Measurements from ENCODE around the gene CHODL. TPM values are rescaled to one million over a fixed set of nuclear protein-coding genes. Genes with fewer than 3 reads are reported as not detected.

The CHODL gene
- total RNA-seq, 4 donors from 2014 or later = not detected

GRCh38 chr21:18269856-18270255 is 25.2 kb downstream of the CHODL start:
- in situ Hi-C loops (cut with MboI; ENCODE audit: low sequenced_read_pairs in 4 of 4) = no loop called here
- no peak for TF ChIP-seq CTCF (IDR thresholded peaks at IDR 0.05 in 4 of 5, conservative IDR thresholded peaks at IDR 0.05 in 1 of 5)
- no peak for TF ChIP-seq POLR2A (IDR thresholded peaks at IDR 0.05)
- no peak for ATAC-seq

GRCh38 chr21:18273400-18273799 is 28.8 kb downstream of the CHODL start:
- intact Hi-C loops (cut with DNase I; ENCODE audit: low total_unique reads) (no loop called here), in situ Hi-C loops (cut with MboI; ENCODE audit: low sequenced_read_pairs in 4 of 4) (no loop called here)
- no peak for ATAC-seq
- H3K9me3 ChIP-seq = no peaks in the 10 kb centered on the region
- no peaks in the 10 kb centered on the region for H3K4me1 ChIP-seq
- TF ChIP-seq POLR2A (IDR thresholded peaks at IDR 0.05) (no peak), CTCF (IDR thresholded peaks at IDR 0.05 in 4 of 5, conservative IDR thresholded peaks at IDR 0.05 in 1 of 5) (no peak)
- H3K4me3 ChIP-seq = no peak overlapping the region
- no peak for DNase-seq
- H3K27me3 ChIP-seq = no peaks in the 10 kb centered on the region
- no peak overlapping the region for H3K27ac ChIP-seq
- no peaks in the 10 kb centered on the region for H3K36me3 ChIP-seq

More at GRCh38 chr21:18269856-18270255, 25.2 kb downstream of the CHODL start:
- no peaks in the 10 kb centered on the region for H3K9me3 ChIP-seq
- intact Hi-C loops (cut with DNase I; ENCODE audit: low total_unique reads) = no loop called here
- DNase-seq = no peak
- no peak overlapping the region for H3K27ac ChIP-seq
- no peaks in the 10 kb centered on the region for H3K27me3 ChIP-seq
- no peaks in the 10 kb centered on the region for H3K36me3 ChIP-seq
- H3K4me3 ChIP-seq = no peak overlapping the region
- H3K4me1 ChIP-seq = no peaks in the 10 kb centered on the region

- no peak for ATAC-seq
- Histone ChIP-seq H3K9me3 (no peaks in the 10 kb centered on the region), H3K27ac (no peak overlapping the region), H3K36me3 (no peaks in the 10 kb centered on the region), H3K4me3 (no peak overlapping the region), H3K27me3 (no peaks in the 10 kb centered on the region), H3K4me1 (no peaks in the 10 kb centered on the region)
- intact Hi-C loops (cut with DNase I; ENCODE audit: low total_unique reads) = no loop called here
- in situ Hi-C loops (cut with MboI; ENCODE audit: low sequenced_read_pairs in 4 of 4) = no loop called here
- no peak for DNase-seq
- TF ChIP-seq POLR2A (IDR thresholded peaks at IDR 0.05) (no peak), CTCF (IDR thresholded peaks at IDR 0.05 in 4 of 5, conservative IDR thresholded peaks at IDR 0.05 in 1 of 5) (no peak)
Measured at GRCh38 chr21:18274370-18274769, 29.7 kb downstream of the CHODL start.

- TF ChIP-seq CTCF (IDR thresholded peaks at IDR 0.05 in 4 of 5, conservative IDR thresholded peaks at IDR 0.05 in 1 of 5) (no peak), POLR2A (IDR thresholded peaks at IDR 0.05) (no peak)
- Histone ChIP-seq H3K9me3 (no peaks in the 10 kb centered on the region), H3K36me3 (no peaks in the 10 kb centered on the region), H3K4me1 (no peaks in the 10 kb centered on the region), H3K27me3 (no peaks in the 10 kb centered on the region), H3K4me3 (no peak overlapping the region), H3K27ac (no peak overlapping the region)
- ATAC-seq (no peak), DNase-seq (no peak)
- in situ Hi-C loops (cut with MboI; ENCODE audit: low sequenced_read_pairs in 4 of 4) (no loop called here), intact Hi-C loops (cut with DNase I; ENCODE audit: low total_unique reads) (no loop called here)
Measured at GRCh38 chr21:18275781-18276180, 31.1 kb downstream of the CHODL start.

GRCh38 chr21:18285379-18285778 is 40.7 kb downstream of the CHODL start:
- no peak overlapping the region for H3K4me3 ChIP-seq
- ATAC-seq (no peak), DNase-seq (no peak)
- no peaks in the 10 kb centered on the region for H3K27me3 ChIP-seq
- H3K36me3 ChIP-seq = no peaks in the 10 kb centered on the region
- no peak overlapping the region for H3K27ac ChIP-seq
- H3K4me1 ChIP-seq = no peaks in the 10 kb centered on the region
- no peaks in the 10 kb centered on the region for H3K9me3 ChIP-seq
- intact Hi-C loops (cut with DNase I; ENCODE audit: low total_unique reads) = no loop called here
- TF ChIP-seq POLR2A (IDR thresholded peaks at IDR 0.05) = no peak
- in situ Hi-C loops (cut with MboI; ENCODE audit: low sequenced_read_pairs in 4 of 4) = no loop called here
